NAMALWA (cell line): Measurements from ENCODE around the gene SLC22A7.
A peak's percentile ranks its signal among the peaks of the same experiment; 100 is the strongest.

Experiments
- DNase-seq: peaks from one replicate; pipeline ENCODE4 v3.0.0-alpha.2; 2015; ENCODE audit warnings: low spot score

Gene SLC22A7, protein sequence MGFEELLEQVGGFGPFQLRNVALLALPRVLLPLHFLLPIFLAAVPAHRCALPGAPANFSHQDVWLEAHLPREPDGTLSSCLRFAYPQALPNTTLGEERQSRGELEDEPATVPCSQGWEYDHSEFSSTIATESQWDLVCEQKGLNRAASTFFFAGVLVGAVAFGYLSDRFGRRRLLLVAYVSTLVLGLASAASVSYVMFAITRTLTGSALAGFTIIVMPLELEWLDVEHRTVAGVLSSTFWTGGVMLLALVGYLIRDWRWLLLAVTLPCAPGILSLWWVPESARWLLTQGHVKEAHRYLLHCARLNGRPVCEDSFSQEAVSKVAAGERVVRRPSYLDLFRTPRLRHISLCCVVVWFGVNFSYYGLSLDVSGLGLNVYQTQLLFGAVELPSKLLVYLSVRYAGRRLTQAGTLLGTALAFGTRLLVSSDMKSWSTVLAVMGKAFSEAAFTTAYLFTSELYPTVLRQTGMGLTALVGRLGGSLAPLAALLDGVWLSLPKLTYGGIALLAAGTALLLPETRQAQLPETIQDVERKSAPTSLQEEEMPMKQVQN

DNA sequence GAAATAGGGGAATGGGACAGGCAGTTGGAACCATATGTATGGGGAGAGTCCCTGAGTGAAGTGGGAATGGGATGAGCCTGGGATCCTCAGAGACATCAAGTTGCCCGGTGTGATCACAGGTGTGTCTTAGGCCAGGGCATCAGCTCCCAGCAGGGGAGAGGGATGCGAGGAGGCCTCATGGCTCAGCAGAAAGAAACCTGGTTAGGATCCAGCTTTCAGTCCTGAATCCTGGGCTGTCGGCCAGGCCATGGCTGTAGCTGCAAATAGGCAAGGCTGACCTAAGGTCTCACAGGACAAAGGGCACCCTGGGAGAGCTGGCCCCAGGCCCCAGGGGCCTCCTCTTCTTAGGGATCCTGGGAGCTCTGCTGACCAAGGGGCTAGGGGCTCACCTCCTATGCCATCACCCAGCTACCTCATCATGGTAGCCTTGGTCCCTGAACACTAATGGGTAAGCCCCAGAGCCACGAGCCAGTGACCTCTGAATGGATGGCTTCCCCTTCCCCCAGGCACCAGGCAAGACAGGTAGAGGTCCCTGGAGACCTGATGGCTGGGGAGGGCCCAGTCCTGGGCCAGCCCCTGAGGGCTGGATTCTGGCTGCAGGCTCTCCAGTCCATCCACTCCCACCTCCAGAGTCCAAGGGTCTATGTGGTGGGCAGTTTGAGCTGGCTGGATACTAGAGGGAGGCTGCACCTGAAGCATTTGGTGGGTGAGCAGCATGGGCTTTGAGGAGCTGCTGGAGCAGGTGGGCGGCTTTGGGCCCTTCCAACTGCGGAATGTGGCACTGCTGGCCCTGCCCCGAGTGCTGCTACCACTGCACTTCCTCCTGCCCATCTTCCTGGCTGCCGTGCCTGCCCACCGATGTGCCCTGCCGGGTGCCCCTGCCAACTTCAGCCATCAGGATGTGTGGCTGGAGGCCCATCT lies at the start of gene SLC22A7:
TSS of gene SLC22A7 (plus strand) at position 617 of the 921 bp plus-strand sequence. CDS start at position 716, 99 bp downstream.
- DNase-seq = no peak

DNA sequence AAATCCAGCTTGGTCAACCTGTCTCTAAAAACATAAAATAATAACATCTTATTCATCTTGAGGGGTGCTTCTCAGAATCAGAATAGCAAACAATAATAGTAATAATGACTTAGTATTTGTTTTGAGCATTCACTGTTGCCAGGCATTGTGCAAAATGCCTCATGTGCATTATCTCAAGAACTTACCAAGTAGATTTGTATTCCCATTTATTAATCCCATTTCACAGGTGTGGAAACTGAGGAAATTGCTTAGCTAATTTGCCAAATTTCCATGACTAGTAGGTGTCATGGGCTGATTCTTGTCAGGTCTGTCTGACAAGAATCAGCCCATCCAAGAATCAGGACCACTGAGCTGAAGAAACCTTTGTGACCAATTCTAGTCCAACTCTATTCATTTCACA lies 49.3 kb upstream of the SLC22A7 start:
- DNase-seq = no peak

DNA sequence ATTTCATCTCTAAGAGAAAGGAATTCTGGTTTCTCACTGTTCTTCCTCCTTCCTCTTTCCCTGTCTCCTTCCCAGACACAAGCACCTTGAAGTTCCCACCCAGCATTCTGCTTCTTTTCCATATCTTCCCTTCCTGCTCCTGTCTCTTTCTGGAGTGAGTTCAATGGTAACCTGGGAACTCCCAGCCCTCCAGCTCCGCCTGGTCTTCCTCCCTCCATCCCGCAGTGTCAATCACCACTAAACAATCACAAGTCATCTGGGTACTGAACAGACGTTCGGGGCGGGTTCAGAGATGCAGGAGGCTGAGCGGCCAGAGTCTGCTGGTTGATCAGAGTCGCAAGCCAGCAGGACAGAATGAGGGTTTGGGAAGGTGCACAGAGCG lies 47.1 kb upstream of the SLC22A7 start:
- no peak for DNase-seq

DNA sequence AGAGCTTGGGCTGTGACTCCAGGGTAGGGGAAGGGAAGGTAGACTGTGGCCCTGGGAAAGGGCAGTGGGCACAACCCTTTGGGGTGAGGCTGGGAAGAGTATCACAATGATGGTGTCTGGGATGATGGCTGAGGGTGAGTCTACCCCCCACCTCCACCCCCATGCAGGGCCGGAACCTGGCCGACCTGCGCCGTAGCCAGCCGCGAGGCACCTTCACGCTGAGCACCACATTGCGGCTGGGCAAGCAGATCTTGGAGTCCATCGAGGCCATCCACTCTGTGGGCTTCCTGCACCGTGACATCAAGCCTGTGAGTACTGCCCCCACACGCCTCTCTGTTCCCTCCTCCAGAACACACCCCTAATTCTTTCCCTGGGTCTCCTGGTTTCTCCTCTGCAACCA lies 44.7 kb upstream of the SLC22A7 start:
- no peak for DNase-seq

DNA sequence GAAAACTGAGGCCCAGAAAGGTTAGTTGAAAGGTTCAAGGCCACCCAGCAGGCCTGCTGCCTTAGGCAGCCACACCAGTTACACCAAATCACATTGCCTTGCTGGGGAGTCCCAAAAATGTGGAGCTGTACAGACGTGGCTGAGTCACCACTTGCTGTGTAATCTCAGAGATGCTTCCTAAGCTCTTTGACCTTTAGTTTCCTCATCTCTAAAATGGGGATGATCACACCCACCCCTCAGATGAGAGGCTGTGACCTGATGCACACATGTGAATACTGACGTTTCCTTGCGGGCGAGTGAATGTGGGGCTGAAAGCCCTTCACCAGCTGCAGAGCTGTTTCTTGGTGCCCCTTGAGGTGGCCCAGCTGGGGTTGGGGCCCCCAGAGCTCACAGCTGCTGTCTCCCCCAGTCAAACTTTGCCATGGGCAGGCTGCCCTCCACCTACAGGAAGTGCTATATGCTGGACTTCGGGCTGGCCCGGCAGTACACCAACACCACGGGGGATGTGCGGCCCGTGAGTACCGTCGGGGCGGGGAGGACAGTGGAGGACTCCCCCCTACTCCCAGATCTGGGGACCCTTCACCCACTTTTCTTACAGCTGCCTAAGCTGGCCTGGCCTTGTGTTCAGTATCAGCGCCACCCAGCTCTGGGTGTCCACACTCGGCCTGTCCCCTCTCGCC lies 43.8 kb upstream of the SLC22A7 start:
- no peak for DNase-seq

DNA sequence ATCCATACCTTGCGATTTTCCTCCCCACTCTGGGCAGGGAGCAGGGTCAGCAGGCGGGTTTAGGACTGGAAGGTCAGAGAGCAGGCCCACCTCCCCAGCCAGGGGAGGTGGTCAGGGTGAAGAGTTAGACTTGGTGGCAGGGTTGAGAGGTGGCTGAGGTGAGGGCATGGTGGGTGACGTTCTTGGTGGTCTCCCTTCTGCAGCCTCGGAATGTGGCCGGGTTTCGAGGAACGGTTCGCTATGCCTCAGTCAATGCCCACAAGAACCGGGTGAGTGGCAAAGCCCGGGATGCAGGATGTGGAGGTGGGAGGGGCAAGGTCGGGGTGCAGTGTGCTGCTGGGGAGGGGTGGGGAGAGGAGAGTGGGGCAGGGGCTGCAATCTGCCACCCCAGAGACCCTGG lies 43.2 kb upstream of the SLC22A7 start:
- no peak for DNase-seq

DNA sequence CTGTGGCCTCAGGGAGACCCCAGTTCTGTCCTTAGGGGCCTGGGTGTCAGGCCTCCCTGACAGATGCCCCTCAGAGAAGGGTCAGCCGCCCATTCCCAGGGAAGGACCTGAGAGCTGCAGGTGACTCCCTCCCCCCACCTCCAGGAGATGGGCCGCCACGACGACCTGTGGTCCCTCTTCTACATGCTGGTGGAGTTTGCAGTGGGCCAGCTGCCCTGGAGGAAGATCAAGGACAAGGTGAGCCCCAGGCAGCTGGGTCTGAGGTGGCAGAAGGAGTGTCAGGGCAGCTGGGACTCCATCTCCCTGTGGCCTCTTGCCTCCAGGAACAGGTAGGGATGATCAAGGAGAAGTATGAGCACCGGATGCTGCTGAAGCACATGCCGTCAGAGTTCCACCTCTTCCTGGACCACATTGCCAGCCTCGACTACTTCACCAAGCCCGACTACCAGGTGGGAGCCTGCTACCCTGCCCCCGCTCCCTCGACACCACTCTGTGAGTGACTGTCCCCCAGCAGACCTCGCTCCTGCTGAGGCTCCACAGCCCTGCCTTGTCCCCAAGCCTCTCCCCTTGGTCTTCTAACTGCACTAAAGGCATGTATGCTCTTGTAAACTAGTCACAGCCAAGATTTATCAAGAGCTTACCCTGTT lies 42.5 kb upstream of the SLC22A7 start:
- no peak for DNase-seq

DNA sequence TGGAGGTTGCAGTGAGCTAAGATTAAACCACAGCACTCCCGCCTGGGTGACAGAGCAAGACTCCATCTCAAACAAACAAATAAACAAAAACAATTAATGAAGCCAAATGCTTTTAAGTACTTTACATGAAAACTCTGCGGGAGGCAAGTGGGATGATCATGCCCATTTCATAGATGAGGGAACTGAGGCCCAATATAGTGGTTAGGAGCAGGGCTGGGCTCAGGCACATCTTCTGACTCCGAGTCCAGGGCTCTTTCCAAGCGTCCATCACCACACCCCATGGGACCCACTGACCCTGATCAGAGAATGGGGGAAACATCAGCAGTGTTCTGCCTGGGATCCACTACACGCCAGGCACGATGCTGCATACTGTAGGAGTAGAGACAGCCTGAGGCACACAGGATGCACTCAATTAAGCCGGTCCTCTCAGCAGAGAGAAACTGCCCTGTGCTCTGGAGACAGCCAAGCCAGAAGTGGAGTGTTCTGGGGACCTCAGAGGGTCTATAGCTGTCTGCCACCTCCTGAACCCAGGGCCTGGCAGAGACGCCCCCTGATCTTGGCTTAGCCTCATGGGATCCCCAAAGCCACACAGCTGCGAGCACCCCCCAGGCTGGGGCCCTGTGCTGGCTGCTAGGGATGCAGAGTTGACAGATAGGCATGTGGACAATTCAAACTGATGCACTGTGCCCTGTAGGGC lies 41.2 kb upstream of the SLC22A7 start:
- no peak for DNase-seq

DNA sequence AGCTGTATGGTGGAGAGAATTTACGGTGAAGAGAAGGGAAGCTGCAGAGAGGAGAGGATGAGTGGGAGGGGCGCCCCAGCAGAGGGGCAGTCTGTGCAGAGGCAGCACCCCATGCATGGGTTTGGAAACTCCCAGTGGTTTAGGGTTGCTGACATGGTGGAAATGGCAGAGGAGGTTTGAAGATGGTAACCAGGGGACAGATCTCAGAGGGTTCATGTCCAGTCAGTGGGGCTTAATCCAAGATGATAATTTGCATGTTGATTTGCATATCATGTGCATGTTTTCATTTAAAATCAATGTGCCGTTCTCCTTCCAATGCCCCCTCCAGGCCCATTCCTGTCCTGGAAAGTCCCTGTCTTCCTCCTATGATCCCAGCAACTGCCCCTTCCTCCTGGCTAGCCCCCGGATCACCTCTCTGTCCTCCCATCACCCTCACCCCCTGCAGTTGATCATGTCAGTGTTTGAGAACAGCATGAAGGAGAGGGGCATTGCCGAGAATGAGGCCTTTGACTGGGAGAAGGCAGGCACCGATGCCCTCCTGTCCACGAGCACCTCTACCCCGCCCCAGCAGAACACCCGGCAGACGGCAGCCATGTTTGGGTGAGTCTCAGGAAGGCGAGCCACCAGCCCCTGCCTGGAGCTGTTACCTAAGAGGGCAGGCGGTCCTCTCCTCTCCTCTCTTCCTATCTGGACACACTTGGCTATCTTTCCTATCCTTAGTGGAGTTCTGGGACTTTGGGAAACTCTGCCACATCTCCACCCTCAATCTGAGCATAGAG lies 40.5 kb upstream of the SLC22A7 start:
- no peak for DNase-seq

DNA sequence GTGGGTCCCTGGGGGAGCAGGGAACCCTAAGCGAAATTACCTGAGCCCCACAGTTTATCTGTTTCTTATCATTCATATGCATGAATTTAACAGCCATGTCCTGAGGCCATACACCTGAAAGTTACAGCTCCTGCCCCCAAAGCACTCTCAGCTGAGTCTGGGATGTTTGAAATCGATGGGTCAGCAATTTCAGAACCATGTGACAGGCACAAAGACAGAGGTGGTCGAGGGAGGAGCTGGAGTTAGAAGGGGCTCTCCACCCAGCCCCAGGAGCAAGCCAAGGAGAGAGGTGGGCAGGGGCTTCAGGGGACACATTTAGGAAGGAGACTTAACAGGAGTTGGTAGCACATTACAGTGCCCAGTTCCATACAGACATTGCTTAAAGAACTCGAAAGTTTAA lies 39.9 kb upstream of the SLC22A7 start:
- DNase-seq = no peak

DNA sequence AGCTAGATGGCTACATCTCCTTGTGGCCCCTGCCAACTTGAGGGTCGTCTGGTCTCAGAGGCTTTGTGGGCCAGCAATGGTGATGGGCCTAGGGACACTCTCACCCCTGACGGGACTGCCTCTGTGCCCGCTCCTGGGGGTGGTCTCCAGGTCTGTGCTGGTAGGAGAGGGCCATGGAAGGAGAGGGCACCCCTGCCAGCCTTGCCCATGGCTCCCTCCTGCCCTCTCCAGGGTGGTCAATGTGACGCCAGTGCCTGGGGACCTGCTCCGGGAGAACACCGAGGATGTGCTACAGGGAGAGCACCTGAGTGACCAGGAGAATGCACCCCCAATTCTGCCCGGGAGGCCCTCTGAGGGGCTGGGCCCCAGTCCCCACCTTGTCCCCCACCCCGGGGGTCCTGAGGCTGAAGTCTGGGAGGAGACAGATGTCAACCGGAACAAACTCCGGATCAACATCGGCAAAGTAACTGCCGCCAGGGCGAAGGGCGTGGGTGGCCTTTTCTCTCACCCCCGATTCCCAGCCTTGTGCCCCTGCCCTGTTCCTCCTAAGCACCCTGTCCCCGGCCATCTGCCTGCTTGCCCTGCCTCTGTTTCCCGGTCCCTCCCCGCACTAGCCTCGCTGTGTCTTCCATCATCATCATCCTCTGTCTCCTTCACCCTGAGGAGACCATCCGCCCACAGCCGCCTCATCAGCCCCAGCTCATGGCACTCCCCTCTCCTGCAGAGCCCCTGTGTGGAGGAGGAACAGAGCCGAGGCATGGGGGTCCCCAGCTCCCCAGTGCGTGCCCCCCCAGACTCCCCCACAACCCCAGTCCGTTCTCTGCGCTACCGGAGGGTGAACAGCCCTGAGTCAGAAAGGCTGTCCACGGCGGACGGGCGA lies 39.0 kb upstream of the SLC22A7 start:
- DNase-seq = no peak

DNA sequence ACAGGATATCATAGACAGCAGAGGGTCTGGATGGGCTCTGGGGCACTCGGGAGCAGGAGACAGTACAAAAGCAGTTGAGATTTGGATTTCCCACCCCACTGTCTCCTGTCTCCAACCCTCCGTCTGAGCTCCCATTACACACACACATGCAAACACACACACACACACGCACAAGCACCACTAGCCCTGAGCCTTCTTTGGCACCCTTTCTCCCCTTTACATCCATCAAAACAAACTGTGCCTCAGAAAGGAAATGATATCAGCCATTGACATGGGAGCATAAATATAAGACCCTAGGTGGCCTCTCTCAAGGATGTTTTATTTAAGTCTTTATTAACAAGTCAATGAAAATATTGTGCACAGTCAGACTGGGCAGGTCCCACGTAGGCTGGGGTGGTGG lies 37.3 kb upstream of the SLC22A7 start:
- no peak for DNase-seq

DNA sequence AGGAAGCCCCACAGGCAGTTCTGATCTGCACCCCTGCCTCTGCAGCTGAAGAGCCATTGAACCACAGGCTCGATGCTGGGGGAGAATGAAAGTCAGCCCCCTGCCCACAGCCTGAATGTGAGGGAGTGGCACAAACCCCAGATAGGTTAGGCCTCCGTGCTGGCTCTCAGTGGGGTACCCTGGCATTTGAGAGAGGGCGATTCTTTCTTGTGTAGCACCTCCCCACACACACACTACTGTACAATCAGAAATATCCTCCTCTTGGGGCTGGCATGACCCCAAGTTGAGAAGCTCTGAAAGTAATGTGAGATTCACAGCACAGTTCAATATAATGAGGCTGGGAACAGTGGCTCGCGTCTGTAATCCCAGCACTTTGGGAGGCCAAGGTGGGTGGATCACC lies 36.9 kb upstream of the SLC22A7 start:
- DNase-seq = no peak

DNA sequence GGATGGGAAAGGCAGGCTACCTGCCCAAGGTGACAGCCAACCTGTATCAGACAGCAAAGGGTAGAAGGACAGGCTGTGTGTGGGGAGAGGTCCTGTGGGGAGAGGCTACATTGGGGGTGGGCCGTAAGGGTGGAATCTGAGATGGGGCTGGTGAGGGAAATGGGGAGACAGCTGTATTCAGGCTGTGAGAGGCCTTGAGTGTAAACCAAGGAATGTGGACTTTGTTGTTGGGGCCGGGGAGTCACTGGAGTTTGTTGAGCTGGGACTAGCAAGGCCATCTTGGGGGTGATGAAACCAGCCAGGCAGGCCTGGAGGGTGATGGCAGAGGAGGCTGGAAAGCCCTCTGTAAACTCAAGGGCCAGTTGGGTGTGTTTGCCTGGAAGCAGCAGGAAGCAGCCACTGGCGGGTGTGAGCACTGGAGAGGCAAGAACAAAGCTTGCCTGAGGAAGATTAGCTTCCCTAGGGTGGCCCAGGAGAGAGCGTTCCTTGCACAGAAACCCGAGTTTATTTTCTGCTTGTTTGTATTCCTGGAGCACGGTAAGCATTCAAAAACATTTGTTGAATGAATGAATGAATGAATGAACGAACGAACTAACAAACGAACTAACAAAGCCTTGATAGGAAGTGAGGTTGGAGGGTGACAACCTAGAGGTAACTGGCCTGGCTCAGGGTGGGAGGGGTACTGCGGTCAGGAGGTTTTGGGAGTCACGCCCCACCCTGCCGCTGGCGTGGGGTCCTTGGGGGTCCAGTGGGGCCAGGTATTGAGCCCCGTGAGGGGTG lies 35.9 kb upstream of the SLC22A7 start:
- no peak for DNase-seq

DNA sequence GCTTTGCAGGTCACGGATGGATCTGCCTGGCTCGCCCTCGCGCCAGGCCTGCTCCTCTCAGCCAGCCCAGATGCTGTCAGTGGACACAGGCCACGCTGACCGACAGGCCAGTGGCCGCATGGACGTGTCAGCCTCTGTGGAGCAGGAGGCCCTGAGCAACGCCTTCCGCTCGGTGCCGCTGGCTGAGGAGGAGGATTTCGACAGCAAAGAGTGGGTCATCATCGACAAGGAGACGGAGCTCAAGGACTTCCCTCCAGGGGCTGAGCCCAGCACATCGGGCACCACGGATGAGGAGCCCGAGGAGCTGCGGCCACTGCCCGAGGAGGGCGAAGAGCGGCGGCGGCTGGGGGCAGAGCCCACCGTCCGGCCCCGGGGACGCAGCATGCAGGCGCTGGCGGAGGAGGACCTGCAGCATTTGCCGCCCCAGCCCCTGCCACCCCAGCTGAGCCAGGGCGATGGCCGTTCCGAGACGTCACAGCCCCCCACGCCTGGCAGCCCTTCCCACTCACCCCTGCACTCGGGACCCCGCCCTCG lies 35.2 kb upstream of the SLC22A7 start:
- DNase-seq = no peak

DNA sequence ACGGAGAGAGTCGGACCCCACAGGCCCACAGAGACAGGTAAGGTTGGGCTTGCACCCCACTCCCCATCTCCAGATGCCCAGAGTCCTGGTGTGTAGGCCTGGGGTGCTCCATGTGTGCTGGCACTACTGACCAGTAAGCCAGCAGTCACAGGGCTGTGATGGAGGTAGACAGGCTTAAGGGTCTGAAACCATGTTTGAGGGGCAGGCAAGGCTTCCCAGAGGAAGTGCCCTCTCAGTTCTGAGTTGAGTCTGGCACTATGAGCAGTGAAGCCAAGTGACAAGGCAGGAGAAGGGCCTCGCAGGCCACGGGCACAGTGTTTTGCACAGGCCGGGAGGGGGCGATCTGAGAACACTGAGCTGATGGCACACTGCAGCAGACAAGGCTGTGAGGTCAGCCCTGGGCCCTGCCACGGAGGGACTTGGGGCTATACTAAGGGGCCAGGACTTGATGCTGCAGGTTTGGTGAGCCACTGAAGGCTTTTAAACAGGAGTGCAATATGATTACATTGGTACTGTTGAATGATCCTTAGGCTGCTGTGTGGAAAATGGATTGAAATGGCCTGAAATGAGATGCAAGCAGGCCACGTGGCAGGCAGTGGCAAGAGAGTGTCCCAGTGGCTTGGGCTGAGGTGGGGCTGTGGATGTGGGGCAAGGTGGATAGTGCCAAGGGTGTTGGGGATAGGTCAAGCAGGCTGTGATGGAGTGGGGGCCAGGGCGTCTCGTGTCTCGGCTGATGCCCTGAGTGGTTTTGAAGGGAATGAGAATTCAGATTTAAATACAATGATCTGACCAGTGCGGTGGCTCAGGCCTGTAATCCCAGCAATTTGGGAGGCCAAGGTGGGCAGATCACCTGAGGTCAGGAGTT lies 34.5 kb upstream of the SLC22A7 start:
- peak; percentile 83 for DNase-seq

DNA sequence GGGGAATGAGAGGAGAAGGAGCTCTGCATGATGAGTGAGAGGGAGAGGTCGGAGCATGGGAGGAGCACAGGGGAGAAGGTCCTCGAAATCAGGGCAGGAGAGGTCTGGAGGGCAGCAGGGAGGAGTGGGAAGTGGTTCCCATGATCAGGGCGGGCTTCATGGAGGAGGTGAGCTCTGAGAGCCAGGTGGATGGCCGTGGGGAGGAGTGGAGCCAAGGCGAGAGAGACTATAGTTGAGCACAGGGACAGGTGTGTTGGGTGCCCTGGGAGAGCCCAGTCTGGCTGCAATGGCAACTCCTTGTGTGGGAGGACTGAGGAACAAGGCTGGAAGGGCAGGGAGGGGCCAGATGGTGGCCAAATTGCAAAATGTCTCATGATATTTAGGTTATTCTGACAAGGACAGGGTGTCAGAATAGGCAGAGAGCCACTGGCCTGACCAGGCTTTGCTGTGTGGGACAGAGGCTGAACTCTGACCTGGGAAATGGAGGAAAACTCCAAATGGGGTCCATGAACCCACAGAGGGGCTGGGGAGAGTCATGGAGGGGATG lies 33.4 kb upstream of the SLC22A7 start:
- DNase-seq = no peak
